Measurements from ENCODE around the gene NAALADL2. TPM values are rescaled to one million over a fixed set of nuclear protein-coding genes. Genes with fewer than 3 reads are reported as not detected.

The NAALADL2 gene
- total RNA-seq, 1 donor from 2014 or later: 11.5 TPM

GRCh38 chr3:175726228-175726627 is 867.1 kb downstream of the NAALADL2 start:
- Histone ChIP-seq H3K4me3 (no peak overlapping the region), H3K36me3 (no peaks in the 10 kb centered on the region), H3K9ac (no peak overlapping the region), H3K9me3 (ENCODE audit: low read depth) (no peaks in the 10 kb centered on the region), H3K79me2 (ENCODE audit: low read depth) (no peaks in the 10 kb centered on the region), H3K27ac (no peak overlapping the region), H3F3A (ENCODE audit: low read depth) (no peaks in the 10 kb centered on the region), H3K27me3 (no peaks in the 10 kb centered on the region), H3K4me1 (no peaks in the 10 kb centered on the region), H4K20me1 (ENCODE audit: low read depth) (no peaks in the 10 kb centered on the region), H3K4me2 (no peak overlapping the region), H2AFZ (replicated peaks) (no peak overlapping the region)
- H3K36me3 Mint-ChIP-seq: no peaks in the 10 kb centered on the region
- peaks cover 3% of the 10 kb centered on the region for H3K9me3 Mint-ChIP-seq
- DNase-seq (ENCODE audit: low spot score): no peak
- no peak overlapping the region for H3K27ac Mint-ChIP-seq
- TF ChIP-seq EZH2 (IDR thresholded peaks at IDR 0.05) (no peak), EZH2phosphoT487 (IDR thresholded peaks at IDR 0.05) (no peak), CTCF (IDR thresholded peaks at IDR 0.05) (no peak)
- H3K4me1 Mint-ChIP-seq: no peaks in the 10 kb centered on the region
- no peaks in the 10 kb centered on the region for H3K27me3 Mint-ChIP-seq (ENCODE audit: insufficient read depth, low read depth)
- H3K4me3 Mint-ChIP-seq: no peak overlapping the region

- peaks cover 9% of the 10 kb centered on the region for H3K9me3 Mint-ChIP-seq
- DNase-seq (ENCODE audit: low spot score): no peak
- Histone ChIP-seq H3K27me3 (no peaks in the 10 kb centered on the region), H3K79me2 (ENCODE audit: low read depth) (no peaks in the 10 kb centered on the region), H2AFZ (replicated peaks) (no peak overlapping the region), H3K9me3 (ENCODE audit: low read depth) (no peaks in the 10 kb centered on the region), H3K36me3 (no peaks in the 10 kb centered on the region), H3K4me1 (no peaks in the 10 kb centered on the region), H3K4me3 (no peak overlapping the region), H3F3A (ENCODE audit: low read depth) (no peaks in the 10 kb centered on the region), H3K27ac (no peak overlapping the region), H4K20me1 (ENCODE audit: low read depth) (no peaks in the 10 kb centered on the region), H3K9ac (no peak overlapping the region), H3K4me2 (no peak overlapping the region)
- no peak overlapping the region for H3K4me3 Mint-ChIP-seq
- H3K27ac Mint-ChIP-seq: no peak overlapping the region
- TF ChIP-seq EZH2phosphoT487 (IDR thresholded peaks at IDR 0.05) (no peak), CTCF (IDR thresholded peaks at IDR 0.05) (no peak), EZH2 (IDR thresholded peaks at IDR 0.05) (no peak)
- H3K4me1 Mint-ChIP-seq: no peaks in the 10 kb centered on the region
- H3K36me3 Mint-ChIP-seq: no peaks in the 10 kb centered on the region
- peaks cover 3% of the 10 kb centered on the region for H3K27me3 Mint-ChIP-seq (ENCODE audit: insufficient read depth, low read depth)
Measured at GRCh38 chr3:175728566-175728965, 869.4 kb downstream of the NAALADL2 start.

- Histone ChIP-seq H2AFZ (replicated peaks) (no peak overlapping the region), H3K4me2 (no peak overlapping the region), H3K27ac (no peak overlapping the region), H3K27me3 (no peaks in the 10 kb centered on the region), H3K4me1 (no peaks in the 10 kb centered on the region), H3K36me3 (no peaks in the 10 kb centered on the region), H3K9ac (no peak overlapping the region), H4K20me1 (ENCODE audit: low read depth) (no peaks in the 10 kb centered on the region), H3K9me3 (ENCODE audit: low read depth) (no peaks in the 10 kb centered on the region), H3F3A (ENCODE audit: low read depth) (no peaks in the 10 kb centered on the region), H3K79me2 (ENCODE audit: low read depth) (no peaks in the 10 kb centered on the region), H3K4me3 (no peak overlapping the region)
- no peak for TF ChIP-seq EZH2 (IDR thresholded peaks at IDR 0.05)
- TF ChIP-seq EZH2phosphoT487 (IDR thresholded peaks at IDR 0.05): no peak
- TF ChIP-seq CTCF (IDR thresholded peaks at IDR 0.05): no peak
- no peaks in the 10 kb centered on the region for H3K36me3 Mint-ChIP-seq
- no peaks in the 10 kb centered on the region for H3K4me1 Mint-ChIP-seq
- H3K27me3 Mint-ChIP-seq (ENCODE audit: insufficient read depth, low read depth): peaks cover 3% of the 10 kb centered on the region
- peaks cover 9% of the 10 kb centered on the region for H3K9me3 Mint-ChIP-seq
- no peak overlapping the region for H3K4me3 Mint-ChIP-seq
- H3K27ac Mint-ChIP-seq: no peak overlapping the region
- no peak for DNase-seq (ENCODE audit: low spot score)
Measured at GRCh38 chr3:175729466-175729865, 870.3 kb downstream of the NAALADL2 start.

All from neural progenitor cell (in vitro differentiated cells).